Measurements from ENCODE around the gene CD68. TPM values are rescaled to one million over a fixed set of nuclear protein-coding genes. Genes with fewer than 3 reads are reported as not detected.

Gene CD68, protein sequence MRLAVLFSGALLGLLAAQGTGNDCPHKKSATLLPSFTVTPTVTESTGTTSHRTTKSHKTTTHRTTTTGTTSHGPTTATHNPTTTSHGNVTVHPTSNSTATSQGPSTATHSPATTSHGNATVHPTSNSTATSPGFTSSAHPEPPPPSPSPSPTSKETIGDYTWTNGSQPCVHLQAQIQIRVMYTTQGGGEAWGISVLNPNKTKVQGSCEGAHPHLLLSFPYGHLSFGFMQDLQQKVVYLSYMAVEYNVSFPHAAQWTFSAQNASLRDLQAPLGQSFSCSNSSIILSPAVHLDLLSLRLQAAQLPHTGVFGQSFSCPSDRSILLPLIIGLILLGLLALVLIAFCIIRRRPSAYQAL
- 51.6 TPM for total RNA-seq (2021; ENCODE audit: unreplicated experiment)
- 47.6 TPM for polyA plus RNA-seq (2012; ENCODE audit: insufficient read length)
- Bru-seq, nascent RNA = percentile 73 among the genes with signal in this experiment
- BruChase-seq, experiment 1, labeled RNA remaining after a 2-hour chase = percentile 73 among the genes with signal in this experiment
- BruChase-seq, experiment 2, labeled RNA remaining after a 6-hour chase = percentile 86 among the genes with signal in this experiment
- long read RNA-seq, transcript CD68-201 (6 exons, 1,878 nt) = major isoform, 47 of 72 reads
- long read RNA-seq, partial matches to known transcripts = 14 of 72 reads
- long read RNA-seq, other reads (novel, unspliced or antisense) = 8 of 72 reads

DNA sequence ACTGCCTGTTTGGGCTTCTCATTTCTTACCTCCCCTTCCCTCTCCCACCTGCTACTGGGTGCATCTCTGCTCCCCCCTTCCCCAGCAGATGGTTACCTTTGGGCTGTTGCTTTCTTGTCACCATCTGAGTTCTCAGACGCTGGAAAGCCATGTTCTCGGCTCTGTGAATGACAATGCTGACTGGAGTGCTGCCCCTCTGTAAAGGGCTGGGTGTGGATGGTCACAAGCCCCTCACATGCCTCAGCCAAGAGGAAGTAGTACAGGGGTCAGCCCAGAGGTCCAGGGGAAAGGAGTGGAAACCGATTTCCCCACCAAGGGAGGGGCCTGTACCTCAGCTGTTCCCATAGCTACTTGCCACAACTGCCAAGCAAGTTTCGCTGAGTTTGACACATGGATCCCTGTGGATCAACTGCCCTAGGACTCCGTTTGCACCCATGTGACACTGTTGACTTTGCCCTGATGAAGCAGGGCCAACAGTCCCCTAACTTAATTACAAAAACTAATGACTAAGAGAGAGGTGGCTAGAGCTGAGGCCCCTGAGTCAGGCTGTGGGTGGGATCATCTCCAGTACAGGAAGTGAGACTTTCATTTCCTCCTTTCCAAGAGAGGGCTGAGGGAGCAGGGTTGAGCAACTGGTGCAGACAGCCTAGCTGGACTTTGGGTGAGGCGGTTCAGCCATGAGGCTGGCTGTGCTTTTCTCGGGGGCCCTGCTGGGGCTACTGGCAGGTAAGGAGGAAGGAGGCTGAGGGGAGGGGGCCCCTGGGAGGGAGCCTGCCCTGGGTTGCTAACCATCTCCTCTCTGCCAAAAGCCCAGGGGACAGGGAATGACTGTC, at the start of gene CD68:
Gene CD68 (plus strand): TSS at position 638 of the 833 bp plus-strand sequence. CDS start 40 bp downstream, at position 678.
- POLR2A ChIA-PET = interaction anchor here (0.8 to 1.0 kb wide), 2 partner anchors 108 to 109 kb away, joined by 6 read pairs; partner anchors contain the start of genes TP53 and WRAP53
- intact Hi-C loops (cut with micrococcal nuclease; ENCODE audit: unreplicated experiment) = no loop called here
- Histone ChIP-seq H3K9me3 (ENCODE audit: control insufficient read depth, insufficient read depth, low read depth, low read length) (no peaks in the 10 kb centered on the region), H3K27me3 (ENCODE audit: control insufficient read depth, insufficient read depth, low read length) (no peaks in the 10 kb centered on the region), H3K36me3 (ENCODE audit: control insufficient read depth, insufficient read depth, low read length) (peaks cover 22% of the 10 kb centered on the region), H3K4me1 (ENCODE audit: control insufficient read depth, insufficient read depth, low read length) (peaks cover 70% of the 10 kb centered on the region), H3K4me3 (ENCODE audit: low read depth in 2 of 2, low read length in 2 of 2) (peak within 1 kb of the TSS in 1 of 2 experiments; percentile 45; a peak in 3 of 4 replicates), H3K27ac (ENCODE audit: low read length) (peak within 1 kb of the TSS; percentile 85)
- no TSS peak for BruUV-seq (replicated peaks)
- ATAC-seq (peak; percentile 66), DNase-seq (ENCODE audit: low read depth, low spot score) (peak; percentile 98)
- TF ChIP-seq, protein P1, sequence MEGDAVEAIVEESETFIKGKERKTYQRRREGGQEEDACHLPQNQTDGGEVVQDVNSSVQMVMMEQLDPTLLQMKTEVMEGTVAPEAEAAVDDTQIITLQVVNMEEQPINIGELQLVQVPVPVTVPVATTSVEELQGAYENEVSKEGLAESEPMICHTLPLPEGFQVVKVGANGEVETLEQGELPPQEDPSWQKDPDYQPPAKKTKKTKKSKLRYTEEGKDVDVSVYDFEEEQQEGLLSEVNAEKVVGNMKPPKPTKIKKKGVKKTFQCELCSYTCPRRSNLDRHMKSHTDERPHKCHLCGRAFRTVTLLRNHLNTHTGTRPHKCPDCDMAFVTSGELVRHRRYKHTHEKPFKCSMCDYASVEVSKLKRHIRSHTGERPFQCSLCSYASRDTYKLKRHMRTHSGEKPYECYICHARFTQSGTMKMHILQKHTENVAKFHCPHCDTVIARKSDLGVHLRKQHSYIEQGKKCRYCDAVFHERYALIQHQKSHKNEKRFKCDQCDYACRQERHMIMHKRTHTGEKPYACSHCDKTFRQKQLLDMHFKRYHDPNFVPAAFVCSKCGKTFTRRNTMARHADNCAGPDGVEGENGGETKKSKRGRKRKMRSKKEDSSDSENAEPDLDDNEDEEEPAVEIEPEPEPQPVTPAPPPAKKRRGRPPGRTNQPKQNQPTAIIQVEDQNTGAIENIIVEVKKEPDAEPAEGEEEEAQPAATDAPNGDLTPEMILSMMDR (IDR thresholded peaks at IDR 0.05) = no peak
- peak; percentile 94; the same call in 1 of the 2 replicates for TF ChIP-seq SIN3A (IDR thresholded peaks at IDR 0.05; ENCODE audit: borderline replicate concordance, insufficient read depth, low read depth, low read length)
- TF ChIP-seq TCF7L2 (IDR thresholded peaks at IDR 0.05; ENCODE audit: low read depth, low read length) = no peak
- TF ChIP-seq, protein P2, sequence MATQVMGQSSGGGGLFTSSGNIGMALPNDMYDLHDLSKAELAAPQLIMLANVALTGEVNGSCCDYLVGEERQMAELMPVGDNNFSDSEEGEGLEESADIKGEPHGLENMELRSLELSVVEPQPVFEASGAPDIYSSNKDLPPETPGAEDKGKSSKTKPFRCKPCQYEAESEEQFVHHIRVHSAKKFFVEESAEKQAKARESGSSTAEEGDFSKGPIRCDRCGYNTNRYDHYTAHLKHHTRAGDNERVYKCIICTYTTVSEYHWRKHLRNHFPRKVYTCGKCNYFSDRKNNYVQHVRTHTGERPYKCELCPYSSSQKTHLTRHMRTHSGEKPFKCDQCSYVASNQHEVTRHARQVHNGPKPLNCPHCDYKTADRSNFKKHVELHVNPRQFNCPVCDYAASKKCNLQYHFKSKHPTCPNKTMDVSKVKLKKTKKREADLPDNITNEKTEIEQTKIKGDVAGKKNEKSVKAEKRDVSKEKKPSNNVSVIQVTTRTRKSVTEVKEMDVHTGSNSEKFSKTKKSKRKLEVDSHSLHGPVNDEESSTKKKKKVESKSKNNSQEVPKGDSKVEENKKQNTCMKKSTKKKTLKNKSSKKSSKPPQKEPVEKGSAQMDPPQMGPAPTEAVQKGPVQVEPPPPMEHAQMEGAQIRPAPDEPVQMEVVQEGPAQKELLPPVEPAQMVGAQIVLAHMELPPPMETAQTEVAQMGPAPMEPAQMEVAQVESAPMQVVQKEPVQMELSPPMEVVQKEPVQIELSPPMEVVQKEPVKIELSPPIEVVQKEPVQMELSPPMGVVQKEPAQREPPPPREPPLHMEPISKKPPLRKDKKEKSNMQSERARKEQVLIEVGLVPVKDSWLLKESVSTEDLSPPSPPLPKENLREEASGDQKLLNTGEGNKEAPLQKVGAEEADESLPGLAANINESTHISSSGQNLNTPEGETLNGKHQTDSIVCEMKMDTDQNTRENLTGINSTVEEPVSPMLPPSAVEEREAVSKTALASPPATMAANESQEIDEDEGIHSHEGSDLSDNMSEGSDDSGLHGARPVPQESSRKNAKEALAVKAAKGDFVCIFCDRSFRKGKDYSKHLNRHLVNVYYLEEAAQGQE (IDR thresholded peaks at IDR 0.05; ENCODE audit: insufficient read depth in 1 of 2, low read depth in 2 of 2, low read length in 1 of 2) = no peak
- TF ChIP-seq POLR2AphosphoS5 (IDR thresholded peaks at IDR 0.05; ENCODE audit: low read depth, low read length) = peak; percentile 98
- CTCF ChIA-PET = interaction anchor here (1.4 kb wide), 1 partner anchor 19 kb away, joined by 3 read pairs; no protein-coding TSS in a partner anchor
- in situ Hi-C loops (cut with HindIII; ENCODE audit: low pct_unique_long_range_greater_than_20kb, low sequenced_read_pairs) = no loop called here

DNA sequence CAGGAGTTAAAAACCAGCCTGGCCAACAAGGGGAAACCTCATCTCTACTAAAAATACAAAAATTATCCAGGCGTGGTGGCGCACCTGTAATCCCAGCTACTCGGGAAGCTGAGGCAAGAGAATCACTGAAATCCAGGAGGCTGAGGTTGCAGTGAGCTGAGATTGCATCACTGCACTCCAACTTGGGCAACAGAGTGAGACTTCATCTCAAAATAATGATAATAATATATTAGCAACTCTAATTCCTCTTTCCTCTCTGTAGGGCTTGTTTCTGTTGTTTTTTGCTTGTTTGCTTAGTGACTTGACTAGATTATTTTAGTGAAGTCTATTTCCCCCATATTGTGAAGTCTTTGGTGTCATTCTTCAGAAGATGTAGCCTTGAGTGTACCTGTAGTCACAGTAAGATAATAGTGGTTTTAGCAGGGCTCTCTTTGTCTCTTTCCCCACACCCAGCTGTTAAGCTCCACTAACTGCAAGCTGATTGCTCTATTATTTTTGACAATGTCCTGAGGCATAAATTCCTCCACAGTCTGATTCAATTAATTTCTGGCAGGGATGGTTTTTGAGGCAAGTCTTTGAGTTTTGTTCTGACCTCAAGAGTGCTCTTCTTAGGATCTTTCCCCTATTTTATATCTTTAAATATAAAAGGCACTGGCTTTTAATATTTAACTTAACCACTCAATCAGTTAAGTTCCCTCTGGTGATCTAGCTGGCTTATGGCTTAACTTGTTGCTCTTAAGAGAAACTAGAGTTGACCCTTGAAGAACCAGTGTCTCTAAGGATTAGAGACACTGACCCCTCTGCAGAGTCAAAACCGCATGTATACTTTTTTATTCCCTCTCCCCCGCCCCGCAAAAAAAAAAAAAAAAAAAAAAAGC, 49.2 kb upstream of the CD68 start:
- ATAC-seq (no peak), DNase-seq (ENCODE audit: low read depth, low spot score) (no peak)
- no TSS peak for BruUV-seq (replicated peaks)
- in situ Hi-C loops (cut with HindIII; ENCODE audit: low pct_unique_long_range_greater_than_20kb, low sequenced_read_pairs) (no loop called here), intact Hi-C loops (cut with micrococcal nuclease; ENCODE audit: unreplicated experiment) (no loop called here)
- TF ChIP-seq, protein P1 (IDR thresholded peaks at IDR 0.05) = no peak
- TF ChIP-seq POLR2AphosphoS5 (IDR thresholded peaks at IDR 0.05; ENCODE audit: low read depth, low read length) (no peak), TCF7L2 (IDR thresholded peaks at IDR 0.05; ENCODE audit: low read depth, low read length) (no peak), SIN3A (IDR thresholded peaks at IDR 0.05; ENCODE audit: borderline replicate concordance, insufficient read depth, low read depth, low read length) (no peak)
- TF ChIP-seq, protein P2 (IDR thresholded peaks at IDR 0.05; ENCODE audit: insufficient read depth in 1 of 2, low read depth in 2 of 2, low read length in 1 of 2) = no peak
- H3K4me1 ChIP-seq (ENCODE audit: control insufficient read depth, insufficient read depth, low read length) = no peaks in the 10 kb centered on the region
- H3K27me3 ChIP-seq (ENCODE audit: control insufficient read depth, insufficient read depth, low read length) = no peaks in the 10 kb centered on the region
- no peak overlapping the region for H3K4me3 ChIP-seq (ENCODE audit: low read depth in 2 of 2, low read length in 2 of 2)
- H3K9me3 ChIP-seq (ENCODE audit: control insufficient read depth, insufficient read depth, low read depth, low read length) = no peaks in the 10 kb centered on the region
- no peaks in the 10 kb centered on the region for H3K36me3 ChIP-seq (ENCODE audit: control insufficient read depth, insufficient read depth, low read length)
- ChIA-PET POLR2A (no interaction called here), CTCF (no interaction called here)
- no peak overlapping the region for H3K27ac ChIP-seq (ENCODE audit: low read length)

All from Panc1 (cell line).